Testis (tissue), 3 donors: ENCODE data around the gene FGR. TPM values are rescaled to one million over a fixed set of nuclear protein-coding genes. Genes with fewer than 3 reads are reported as not detected.
"Not testable (repeated sequence)": the region's sequence is repeated elsewhere in the genome, so short reads cannot be mapped to it uniquely, and the experiment has no call there.

Experiments used
- DNase-seq: peaks from one replicate; pipeline ENCODE4 v3.0.0-alpha.2; 2019
- H3K27ac ChIP-seq, 2 donors: fragments of 200-600 bp; sonication (generic); one replicate each; pipeline ENCODE4 v1.5.1; 2019
- H3K27me3 ChIP-seq: fragments of 200-600 bp; sonication (generic); one replicate; pipeline ENCODE4 v1.5.1; 2019
- H3K36me3 ChIP-seq: fragments of 200-600 bp; sonication (generic); one replicate; pipeline ENCODE4 v1.5.1; 2017; ENCODE audit warnings: low read depth; ENCODE audit errors: missing control alignments
- H3K4me1 ChIP-seq: fragments of 200-600 bp; sonication (generic); one replicate; pipeline ENCODE4 v1.5.1; 2019
- H3K4me3 ChIP-seq, 2 donors: fragments of 200-600 bp; sonication (generic); one replicate each; pipeline ENCODE4 v1.5.1; 2017 to 2019
- H3K9me3 ChIP-seq: fragments of 200-600 bp; sonication (generic); one replicate; pipeline ENCODE4 v1.5.1; 2017
- POLR2A ChIP-seq: fragments of 450-650 bp; IDR thresholded peaks from one replicate; pipeline ENCODE4 v1.6.1; 2017; ENCODE audit warnings: antibody characterized with exemption, mild to moderate bottlenecking, moderate library complexity
- WGBS, 2 donors: methylation state at CpG; one replicate each; pipeline ENCODE4 v1.1.5; 2018; 5-methylcytosine and 5-hydroxymethylcytosine counted together
- intact Hi-C: fragments of 100-400 bp; cut with DNase I; formaldehyde crosslinking; loops from one replicate; pipeline ENCODE4 v1.15.1; 2023; ENCODE audit warnings: low total_unique reads
- polyA plus RNA-seq: library from polyadenylated mRNA; stranded (reverse); fragments of 350-450 nt; fragmentation: Illumina TruSeq; extraction: RNeasy Lipid Tissue Mini Kit (QIAGEN cat#74804); gene quantifications from one replicate; pipeline ENCODE4 v1.2.3, GENCODE V29; 2014; ENCODE audit warnings: low read depth, low replicate concordance; ENCODE audit not compliant: insufficient read depth
- total RNA-seq, 2 donors: library from RNA; depleted of rRNA; stranded (reverse); fragments of >200 nt; gene quantifications; one replicate each; pipeline ENCODE4 v1.2.3, GENCODE V29; 2016
- TF ChIP-seq, protein P1 (sequence below), 3 experiments: fragments of 450-650 bp in 2 of 3; fragments of 200-600 bp in 1 of 3; sonication (generic) in 1 of 3; IDR thresholded peaks; one replicate each; pipeline ENCODE4 v1.5.1; 2016 to 2019; ENCODE audit warnings: antibody characterized with exemption in 3 of 3, mild to moderate bottlenecking in 2 of 3, moderate library complexity in 1 of 3

FGR gene
- total and polyA plus RNA-seq, 3 donors from 2014 or later, result 5.2 to 10.2 (median 10.0) TPM

DNA sequence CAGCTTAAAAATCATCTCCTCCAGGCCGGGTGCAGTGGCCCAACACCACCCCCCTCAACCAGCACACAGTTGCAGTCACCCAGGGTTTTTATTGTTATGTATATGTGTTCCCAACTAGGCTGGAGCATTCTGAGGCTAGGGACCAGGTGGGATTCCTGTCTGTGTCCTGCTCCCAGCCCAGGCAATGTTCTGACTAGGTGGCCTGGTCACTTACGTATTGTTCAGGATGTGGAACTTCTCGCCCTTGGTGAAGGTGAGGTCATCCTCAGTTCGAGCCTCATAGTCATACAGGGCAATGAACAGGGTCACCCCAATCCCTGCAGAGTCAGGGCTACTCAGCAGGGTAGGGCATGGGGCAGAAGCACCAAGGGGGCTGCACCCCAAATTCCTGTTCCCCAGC lies 12.2 kb downstream of the FGR start:
- Histone ChIP-seq H3K36me3 (no peaks in the 10 kb centered on the region), H3K9me3 (no peaks in the 10 kb centered on the region), H3K27ac (no peak overlapping the region), H3K27me3 (no peaks in the 10 kb centered on the region), H3K4me1 (peaks cover 6% of the 10 kb centered on the region), H3K4me3 (no peak overlapping the region)
- TF ChIP-seq POLR2A, result no peak
- TF ChIP-seq, protein P1, sequence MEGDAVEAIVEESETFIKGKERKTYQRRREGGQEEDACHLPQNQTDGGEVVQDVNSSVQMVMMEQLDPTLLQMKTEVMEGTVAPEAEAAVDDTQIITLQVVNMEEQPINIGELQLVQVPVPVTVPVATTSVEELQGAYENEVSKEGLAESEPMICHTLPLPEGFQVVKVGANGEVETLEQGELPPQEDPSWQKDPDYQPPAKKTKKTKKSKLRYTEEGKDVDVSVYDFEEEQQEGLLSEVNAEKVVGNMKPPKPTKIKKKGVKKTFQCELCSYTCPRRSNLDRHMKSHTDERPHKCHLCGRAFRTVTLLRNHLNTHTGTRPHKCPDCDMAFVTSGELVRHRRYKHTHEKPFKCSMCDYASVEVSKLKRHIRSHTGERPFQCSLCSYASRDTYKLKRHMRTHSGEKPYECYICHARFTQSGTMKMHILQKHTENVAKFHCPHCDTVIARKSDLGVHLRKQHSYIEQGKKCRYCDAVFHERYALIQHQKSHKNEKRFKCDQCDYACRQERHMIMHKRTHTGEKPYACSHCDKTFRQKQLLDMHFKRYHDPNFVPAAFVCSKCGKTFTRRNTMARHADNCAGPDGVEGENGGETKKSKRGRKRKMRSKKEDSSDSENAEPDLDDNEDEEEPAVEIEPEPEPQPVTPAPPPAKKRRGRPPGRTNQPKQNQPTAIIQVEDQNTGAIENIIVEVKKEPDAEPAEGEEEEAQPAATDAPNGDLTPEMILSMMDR (IDR thresholded peaks at IDR 0.05), result no peak
- DNase-seq, result no peak
- WGBS, 2 donors, result 80 to 92% methylated on average over 4 of the region's 4 CpGs
- intact Hi-C loops, result no loop called here

DNA sequence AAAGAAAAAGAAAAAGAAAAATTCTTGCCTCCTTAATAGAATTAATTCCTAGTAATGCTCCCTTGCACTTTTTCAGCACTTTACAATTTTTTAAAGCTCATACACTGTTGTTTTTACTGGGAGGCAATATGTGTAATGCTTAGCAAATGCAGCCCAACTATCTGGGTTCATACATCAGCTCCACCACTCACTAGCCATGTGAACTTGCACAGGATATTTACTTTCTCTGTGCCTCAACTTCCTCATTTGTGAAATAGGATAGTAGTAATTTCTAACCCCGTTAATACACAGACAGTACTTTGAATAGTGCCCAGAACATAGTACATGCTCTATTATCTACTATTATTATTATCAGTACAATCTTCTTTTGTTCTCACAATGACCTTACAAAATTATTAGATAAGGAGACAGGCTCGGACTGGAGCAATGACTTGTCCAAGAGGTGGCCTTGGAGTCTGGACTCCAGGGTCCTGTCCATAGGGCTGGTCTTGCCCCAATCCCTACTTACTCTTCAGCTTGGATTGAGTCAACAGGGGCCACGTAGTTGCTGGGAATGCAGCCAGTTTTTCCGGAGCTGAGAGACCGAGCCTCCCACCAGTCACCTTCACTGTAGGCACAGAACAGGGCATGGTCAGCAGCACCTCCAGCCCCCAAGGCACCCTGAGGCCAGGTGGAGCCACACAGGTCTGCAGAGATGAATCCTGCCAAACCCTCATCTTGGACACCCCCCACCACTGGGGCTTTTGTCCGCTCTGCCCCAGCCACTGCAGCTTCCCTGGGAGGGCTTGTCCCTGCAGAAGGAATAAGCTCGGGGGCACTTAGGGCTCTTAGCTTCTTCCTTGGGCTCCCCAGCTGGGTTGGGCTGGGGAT lies 13.7 kb downstream of the FGR start:
- TF ChIP-seq POLR2A, result no peak
- TF ChIP-seq, protein P1 (IDR thresholded peaks at IDR 0.05), result no peak
- Histone ChIP-seq H3K27ac (no peak overlapping the region), H3K4me3 (no peak overlapping the region), H3K9me3 (no peaks in the 10 kb centered on the region), H3K27me3 (no peaks in the 10 kb centered on the region), H3K4me1 (peaks cover 6% of the 10 kb centered on the region), H3K36me3 (no peaks in the 10 kb centered on the region)
- intact Hi-C loops, result no loop called here
- peak; percentile 72 for DNase-seq
- 53 to 64% methylated on average over 4 to 7 of the region's 7 CpGs for WGBS, 2 donors

DNA sequence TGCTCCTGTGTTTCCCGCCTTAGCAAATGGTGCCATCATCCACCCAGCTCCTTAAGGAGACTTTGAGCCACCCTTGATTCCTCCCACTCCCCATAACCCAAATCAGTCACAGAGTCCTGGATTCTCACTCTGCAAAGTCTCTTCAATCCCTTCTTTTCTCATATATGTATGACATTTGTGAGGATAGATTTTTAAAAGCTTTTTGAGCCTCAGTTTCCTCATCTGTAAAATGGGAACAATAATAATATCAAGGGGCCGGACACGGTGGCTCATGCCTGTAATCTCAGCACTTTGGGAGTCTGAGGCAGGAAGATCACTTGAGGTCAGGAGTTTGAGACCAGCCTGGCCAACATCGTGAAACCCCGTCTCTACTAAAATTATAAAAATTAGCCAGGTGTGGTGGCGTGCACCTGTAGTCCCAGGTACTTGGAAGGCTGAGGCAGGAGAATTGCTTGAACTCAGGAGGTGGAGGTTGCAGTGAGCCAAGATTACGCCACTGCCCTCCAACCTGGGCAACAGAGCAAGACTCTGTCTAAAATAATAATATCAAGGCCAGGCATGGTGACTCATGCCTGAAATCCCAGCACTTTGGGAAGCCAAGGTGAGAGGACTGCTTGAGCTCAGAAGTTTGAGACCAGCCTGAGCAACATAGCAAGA lies 15.1 kb downstream of the FGR start:
- H3K4me1 ChIP-seq, H3K4me3 ChIP-seq, H3K9me3 ChIP-seq, DNase-seq, H3K36me3 ChIP-seq, H3K27me3 ChIP-seq, H3K27ac ChIP-seq: not testable (repeated sequence)
- WGBS, 2 donors, result 93 to 95% methylated on average over 7 of the region's 7 CpGs
- intact Hi-C loops, result loop anchor here (10.0 kb wide), 1 partner anchor 45 kb away; no protein-coding TSS in a partner anchor

DNA sequence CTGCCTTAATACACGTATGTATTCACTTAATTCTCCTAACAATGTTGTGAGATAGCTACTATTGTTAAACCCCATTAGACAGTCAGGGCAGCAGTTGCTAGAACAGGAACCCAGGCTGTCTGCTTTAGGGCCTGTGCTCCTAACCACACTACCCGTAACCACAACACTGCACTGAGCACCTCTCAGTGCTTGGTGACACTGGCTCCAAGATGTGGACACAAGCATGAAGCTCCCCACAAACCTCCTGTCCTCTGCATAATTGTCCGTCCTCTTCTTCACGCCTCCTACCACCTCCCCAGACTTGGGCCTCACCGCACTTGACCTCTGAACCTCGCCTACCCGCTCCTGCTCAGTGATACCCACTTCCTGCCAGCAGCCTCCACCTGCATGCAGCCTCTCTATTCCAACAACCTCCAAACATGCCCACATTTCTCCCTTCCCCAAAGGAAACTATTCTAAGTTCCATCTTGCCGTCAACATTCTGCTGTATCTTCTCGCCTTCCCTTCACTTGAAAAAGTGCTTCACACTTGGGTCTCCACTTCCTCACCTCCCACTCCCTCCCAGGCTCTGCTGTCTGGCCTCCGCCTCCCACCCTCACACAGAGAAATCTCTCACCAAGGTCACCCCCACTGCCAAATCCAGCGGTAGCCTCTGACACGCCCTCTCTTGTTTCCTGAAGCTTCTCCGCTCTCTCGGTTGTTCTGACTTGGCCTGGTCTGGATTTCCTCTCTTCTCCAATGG lies 16.5 kb downstream of the FGR start:
- Histone ChIP-seq H3K4me3 (no peak overlapping the region), H3K36me3 (no peaks in the 10 kb centered on the region), H3K9me3 (no peaks in the 10 kb centered on the region), H3K27ac (no peak overlapping the region), H3K27me3 (no peaks in the 10 kb centered on the region), H3K4me1 (peaks cover 6% of the 10 kb centered on the region)
- intact Hi-C loops, result loop anchor here (10.0 kb wide), 1 partner anchor 46 kb away; no protein-coding TSS in a partner anchor
- DNase-seq, result no peak
- 65 to 78% methylated on average over 14 of the region's 14 CpGs for WGBS, 2 donors
- TF ChIP-seq, protein P1 (IDR thresholded peaks at IDR 0.05), result no peak
- no peak for TF ChIP-seq POLR2A

DNA sequence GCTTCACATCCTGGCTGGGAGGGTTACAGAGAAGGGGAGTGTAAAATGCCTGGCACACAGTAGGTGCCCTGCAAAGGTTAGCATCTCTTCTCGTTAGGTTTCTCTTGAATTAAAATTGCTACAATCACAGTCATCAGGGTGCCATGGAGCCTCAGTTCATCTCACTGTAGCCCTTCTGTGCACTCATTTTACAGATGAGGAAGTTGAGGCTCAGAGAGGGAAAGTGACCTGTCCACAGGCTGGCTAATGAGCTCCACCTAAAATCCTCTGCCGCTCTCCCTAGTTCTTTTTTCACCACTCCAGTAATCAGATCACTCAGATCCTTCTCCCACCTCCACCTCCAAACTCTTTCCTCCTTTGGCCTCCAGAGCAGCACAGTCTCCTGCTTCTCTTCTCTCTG lies 17.6 kb downstream of the FGR start:
- Histone ChIP-seq H3K36me3 (no peaks in the 10 kb centered on the region), H3K4me1 (peaks cover 6% of the 10 kb centered on the region), H3K4me3 (no peak overlapping the region), H3K27ac (no peak overlapping the region), H3K27me3 (no peaks in the 10 kb centered on the region), H3K9me3 (no peaks in the 10 kb centered on the region)
- no peak for TF ChIP-seq POLR2A
- TF ChIP-seq, protein P1 (IDR thresholded peaks at IDR 0.05), result no peak
- no peak for DNase-seq
- intact Hi-C loops, result loop anchor here (10.0 kb wide), 1 partner anchor 47 kb away; no protein-coding TSS in a partner anchor
- WGBS, 2 donors, result 88 to 89% methylated on average over 2 of the region's 2 CpGs
